Measurements from ENCODE around the gene INSM1. TPM values are rescaled to one million over a fixed set of nuclear protein-coding genes. Genes with fewer than 3 reads are reported as not detected.

Gene INSM1
- total and polyA plus RNA-seq, 2 donors (not counting 1 experiment from before 2014, with no cell fraction given) = not detected

- H3K27me3 ChIP-seq (ENCODE audit: control insufficient read depth, insufficient read depth, low read length) = no peaks in the 10 kb centered on the region
- no peaks in the 10 kb centered on the region for H3K4me1 ChIP-seq (ENCODE audit: control insufficient read depth, extremely low read depth, insufficient read depth, low read length)
- no peaks in the 10 kb centered on the region for H3K9me3 ChIP-seq (ENCODE audit: control insufficient read depth, insufficient read depth, low read depth, low read length)
- no peak overlapping the region for H3K27ac ChIP-seq (ENCODE audit: insufficient read depth, low read length)
- H3K9ac ChIP-seq (ENCODE audit: insufficient read depth, low read length) = no peak overlapping the region
- DNase-seq (ENCODE audit: low read depth in 2 of 2) = no peak
- H3K79me2 ChIP-seq (ENCODE audit: control insufficient read depth, insufficient read depth, low read length) = no peaks in the 10 kb centered on the region
- H3K36me3 ChIP-seq (ENCODE audit: control insufficient read depth, insufficient read depth, low read length) = no peaks in the 10 kb centered on the region
- no peaks in the 10 kb centered on the region for H4K20me1 ChIP-seq (ENCODE audit: control insufficient read depth, extremely low read depth, insufficient read depth, low read length)
- H3K4me3 ChIP-seq (replicated peaks in 1 of 4; ENCODE audit: control extremely low read depth in 1 of 4, insufficient read depth in 1 of 4, low read depth in 3 of 4, low read length in 4 of 4) = no peak overlapping the region
- no peak overlapping the region for H3K4me2 ChIP-seq (ENCODE audit: extremely low read depth, insufficient read depth, low read length)
- TF ChIP-seq EZH2 (IDR thresholded peaks at IDR 0.05; ENCODE audit: low read length, missing control alignments) = no peak
- TF ChIP-seq CTCF (conservative IDR thresholded peaks at IDR 0.05 in 1 of 2, IDR thresholded peaks at IDR 0.05 in 1 of 2; ENCODE audit: low read depth in 1 of 2, low read length in 2 of 2) = no peak
- H2AFZ ChIP-seq (ENCODE audit: low read length) = no peak overlapping the region
Measured at GRCh38 chr20:20333866-20334265, 34.0 kb upstream of the INSM1 start.

GRCh38 chr20:20334489-20334888 is 33.4 kb upstream of the INSM1 start:
- Histone ChIP-seq H3K4me2 (ENCODE audit: extremely low read depth, insufficient read depth, low read length) (no peak overlapping the region), H3K27ac (ENCODE audit: insufficient read depth, low read length) (no peak overlapping the region), H3K27me3 (ENCODE audit: control insufficient read depth, insufficient read depth, low read length) (no peaks in the 10 kb centered on the region), H2AFZ (ENCODE audit: low read length) (no peak overlapping the region), H4K20me1 (ENCODE audit: control insufficient read depth, extremely low read depth, insufficient read depth, low read length) (no peaks in the 10 kb centered on the region), H3K4me3 (replicated peaks in 1 of 4; ENCODE audit: control extremely low read depth in 1 of 4, insufficient read depth in 1 of 4, low read depth in 3 of 4, low read length in 4 of 4) (no peak overlapping the region), H3K36me3 (ENCODE audit: control insufficient read depth, insufficient read depth, low read length) (no peaks in the 10 kb centered on the region), H3K79me2 (ENCODE audit: control insufficient read depth, insufficient read depth, low read length) (no peaks in the 10 kb centered on the region), H3K4me1 (ENCODE audit: control insufficient read depth, extremely low read depth, insufficient read depth, low read length) (no peaks in the 10 kb centered on the region), H3K9me3 (ENCODE audit: control insufficient read depth, insufficient read depth, low read depth, low read length) (no peaks in the 10 kb centered on the region), H3K9ac (ENCODE audit: insufficient read depth, low read length) (no peak overlapping the region)
- no peak for DNase-seq (ENCODE audit: low read depth in 2 of 2)
- TF ChIP-seq CTCF (conservative IDR thresholded peaks at IDR 0.05 in 1 of 2, IDR thresholded peaks at IDR 0.05 in 1 of 2; ENCODE audit: low read depth in 1 of 2, low read length in 2 of 2) (no peak), EZH2 (IDR thresholded peaks at IDR 0.05; ENCODE audit: low read length, missing control alignments) (no peak)

GRCh38 chr20:20338133-20338730 is 29.7 kb upstream of the INSM1 start:
- Histone ChIP-seq H3K4me2 (ENCODE audit: extremely low read depth, insufficient read depth, low read length) (no peak overlapping the region), H2AFZ (ENCODE audit: low read length) (no peak overlapping the region), H3K9me3 (ENCODE audit: control insufficient read depth, insufficient read depth, low read depth, low read length) (no peaks in the 10 kb centered on the region), H3K27me3 (ENCODE audit: control insufficient read depth, insufficient read depth, low read length) (no peaks in the 10 kb centered on the region), H3K36me3 (ENCODE audit: control insufficient read depth, insufficient read depth, low read length) (no peaks in the 10 kb centered on the region), H3K27ac (ENCODE audit: insufficient read depth, low read length) (no peak overlapping the region), H3K4me1 (ENCODE audit: control insufficient read depth, extremely low read depth, insufficient read depth, low read length) (no peaks in the 10 kb centered on the region), H3K4me3 (replicated peaks in 1 of 4; ENCODE audit: control extremely low read depth in 1 of 4, insufficient read depth in 1 of 4, low read depth in 3 of 4, low read length in 4 of 4) (no peak overlapping the region), H3K79me2 (ENCODE audit: control insufficient read depth, insufficient read depth, low read length) (no peaks in the 10 kb centered on the region), H4K20me1 (ENCODE audit: control insufficient read depth, extremely low read depth, insufficient read depth, low read length) (no peaks in the 10 kb centered on the region), H3K9ac (ENCODE audit: insufficient read depth, low read length) (no peak overlapping the region)
- no peak for DNase-seq (ENCODE audit: low read depth in 2 of 2)
- TF ChIP-seq EZH2 (IDR thresholded peaks at IDR 0.05; ENCODE audit: low read length, missing control alignments) (no peak), CTCF (conservative IDR thresholded peaks at IDR 0.05 in 1 of 2, IDR thresholded peaks at IDR 0.05 in 1 of 2; ENCODE audit: low read depth in 1 of 2, low read length in 2 of 2) (no peak)
